ENCODE data around the gene OBP2B. TPM values are rescaled to one million over a fixed set of nuclear protein-coding genes. Genes with fewer than 3 reads are reported as not detected.
"Not testable (repeated sequence)": the region's sequence is repeated elsewhere in the genome, so short reads cannot be mapped to it uniquely, and the experiment has no call there.

OBP2B gene
- total RNA-seq, 2 experiments from 2014 or later: not detected

GRCh38 chr9:133248726-133249295 is 39.8 kb upstream of the OBP2B start:
- no peak for DNase-seq
- ChIA-PET POLR2A (no interaction called here), CTCF (no interaction called here)
- no peak overlapping the region for H3K4me3 Mint-ChIP-seq
- H3K9me3 Mint-ChIP-seq: no peaks in the 10 kb centered on the region
- peaks cover 2% of the 10 kb centered on the region for H3K4me1 Mint-ChIP-seq
- H3K36me3 Mint-ChIP-seq (ENCODE audit: low read depth): no peaks in the 10 kb centered on the region
- H3K27me3 Mint-ChIP-seq: peaks cover 22% of the 10 kb centered on the region
- H3K27ac Mint-ChIP-seq: no peak overlapping the region

GRCh38 chr9:133247632-133248031 is 38.6 kb upstream of the OBP2B start:
- Mint-ChIP-seq H3K27me3 (peaks cover 12% of the 10 kb centered on the region), H3K27ac (no peak overlapping the region), H3K36me3 (ENCODE audit: low read depth) (no peaks in the 10 kb centered on the region), H3K4me1 (no peaks in the 10 kb centered on the region), H3K9me3 (no peaks in the 10 kb centered on the region), H3K4me3 (no peak overlapping the region)
- no peak for DNase-seq
- POLR2A ChIA-PET: no interaction called here
- CTCF ChIA-PET: no interaction called here

GRCh38 chr9:133246991-133247390 is 37.9 kb upstream of the OBP2B start:
- Mint-ChIP-seq H3K4me1 (no peaks in the 10 kb centered on the region), H3K4me3 (no peak overlapping the region), H3K9me3 (no peaks in the 10 kb centered on the region), H3K27me3 (peaks cover 12% of the 10 kb centered on the region), H3K36me3 (ENCODE audit: low read depth) (no peaks in the 10 kb centered on the region), H3K27ac (no peak overlapping the region)
- ChIA-PET POLR2A (no interaction called here), CTCF (no interaction called here)
- no peak for DNase-seq

DNA sequence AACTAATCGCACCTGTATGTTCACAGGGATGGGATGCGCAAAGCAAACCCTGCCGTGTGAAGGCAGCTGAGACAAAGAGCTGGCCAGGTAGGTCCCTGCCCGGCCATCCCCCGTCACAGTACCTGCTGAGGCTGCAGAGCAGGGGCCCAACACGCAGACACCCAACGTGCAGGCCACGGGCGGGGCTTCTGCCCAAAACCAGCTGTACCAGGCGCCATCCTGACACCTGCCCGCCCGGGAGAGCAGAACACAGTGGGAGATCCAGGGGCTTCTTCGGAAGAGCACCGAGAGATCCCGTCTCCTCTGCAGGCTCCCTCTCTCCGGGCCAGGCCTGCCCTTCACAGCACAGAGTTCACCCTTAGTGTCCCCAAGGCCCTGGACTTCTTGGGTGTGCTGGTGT is 37.5 kb upstream of the OBP2B start:
- H3K9me3 Mint-ChIP-seq: no peaks in the 10 kb centered on the region
- H3K4me1 Mint-ChIP-seq: no peaks in the 10 kb centered on the region
- ChIA-PET POLR2A (no interaction called here), CTCF (no interaction called here)
- DNase-seq: no peak
- H3K4me3 Mint-ChIP-seq: no peak overlapping the region
- no peaks in the 10 kb centered on the region for H3K36me3 Mint-ChIP-seq (ENCODE audit: low read depth)
- no peak overlapping the region for H3K27ac Mint-ChIP-seq
- H3K27me3 Mint-ChIP-seq: peaks cover 12% of the 10 kb centered on the region

DNA sequence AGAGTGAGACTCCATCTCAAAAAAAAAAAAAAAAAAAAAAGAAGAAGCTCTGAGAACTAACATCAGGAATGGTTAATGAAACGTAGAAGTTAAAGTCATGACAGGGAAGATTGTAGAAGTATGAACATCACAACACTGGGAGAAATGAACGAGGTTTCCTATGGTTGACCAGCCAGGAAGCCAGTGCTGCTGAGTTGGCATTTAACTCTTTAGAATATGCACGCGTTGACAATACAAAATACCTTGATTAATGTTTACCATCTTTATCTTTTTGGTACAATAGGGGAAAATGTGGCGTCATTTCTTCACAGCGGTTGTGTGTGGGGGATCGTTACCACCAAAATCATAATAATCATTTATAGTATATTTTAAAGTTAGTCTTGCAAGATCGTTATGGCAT is 33.9 kb upstream of the OBP2B start:
- Mint-ChIP-seq H3K36me3 (ENCODE audit: low read depth) (no peaks in the 10 kb centered on the region), H3K27ac (no peak overlapping the region), H3K9me3 (no peaks in the 10 kb centered on the region), H3K27me3 (peaks cover 4% of the 10 kb centered on the region), H3K4me1 (peaks cover 4% of the 10 kb centered on the region), H3K4me3 (no peak overlapping the region)
- ChIA-PET CTCF (no interaction called here), POLR2A (no interaction called here)
- no peak for DNase-seq

DNA sequence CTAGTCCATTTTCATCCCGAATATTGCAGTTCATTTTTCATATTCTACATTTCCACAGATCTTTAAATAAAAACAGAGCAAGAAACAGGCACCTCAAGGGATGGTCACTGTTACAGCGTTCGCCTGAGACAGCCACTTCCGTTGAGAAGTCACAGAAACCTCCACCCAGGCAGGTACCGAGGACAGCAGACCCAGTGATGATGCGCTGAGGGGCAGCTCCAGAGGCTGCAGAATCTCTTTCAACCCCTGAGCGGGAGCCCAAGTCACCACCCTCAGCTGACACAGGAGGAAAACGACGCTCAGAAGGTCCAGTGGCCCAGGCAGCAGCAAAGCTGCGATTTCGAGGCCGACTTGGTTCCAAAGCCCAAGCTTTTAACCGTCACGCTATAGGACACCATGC is 33.2 kb upstream of the OBP2B start:
- ChIA-PET CTCF (no interaction called here), POLR2A (no interaction called here)
- peaks cover 5% of the 10 kb centered on the region for H3K4me1 Mint-ChIP-seq
- peaks cover 10% of the 10 kb centered on the region for H3K27me3 Mint-ChIP-seq
- H3K36me3 Mint-ChIP-seq (ENCODE audit: low read depth): no peaks in the 10 kb centered on the region
- no peaks in the 10 kb centered on the region for H3K9me3 Mint-ChIP-seq
- no peak overlapping the region for H3K27ac Mint-ChIP-seq
- H3K4me3 Mint-ChIP-seq: no peak overlapping the region
- DNase-seq: no peak

DNA sequence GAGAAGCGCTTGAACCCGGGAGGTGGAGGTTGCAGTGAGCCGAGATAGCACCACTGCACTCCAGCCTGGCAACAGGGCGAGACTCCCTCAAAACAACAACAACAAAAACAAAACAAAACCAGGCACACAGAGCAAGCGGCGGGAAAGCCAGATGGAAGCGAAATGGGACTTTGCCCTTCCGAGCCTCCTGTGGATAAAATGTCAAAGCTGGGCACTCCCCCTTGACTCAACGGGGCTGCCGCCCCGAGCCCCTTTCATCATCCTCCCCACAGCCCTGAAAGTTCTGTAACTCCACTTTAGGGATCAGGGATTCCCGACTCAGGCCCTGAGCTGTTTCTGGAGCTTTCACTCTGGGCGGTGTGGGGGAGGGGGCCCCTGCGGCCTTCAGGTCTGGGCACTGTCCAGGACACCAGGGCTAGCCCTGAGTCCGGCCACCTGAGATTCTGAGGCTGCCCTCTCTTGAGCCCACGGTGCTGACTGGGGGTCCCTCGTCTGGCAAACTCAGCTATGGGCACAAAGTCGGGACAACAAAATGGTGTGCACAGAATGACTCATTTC is 30.6 kb upstream of the OBP2B start:
- Mint-ChIP-seq H3K27me3 (peaks cover 10% of the 10 kb centered on the region), H3K4me1 (peaks cover 5% of the 10 kb centered on the region), H3K9me3 (no peaks in the 10 kb centered on the region), H3K4me3 (no peak overlapping the region), H3K27ac (no peak overlapping the region), H3K36me3 (ENCODE audit: low read depth) (no peaks in the 10 kb centered on the region)
- ChIA-PET POLR2A (no interaction called here), CTCF (interaction anchor here (0.7 to 3.6 kb wide), 5 partner anchors 53 to 407 kb away, joined by 3 to 12 read pairs (median 4); partner anchors contain the start of gene SURF1)
- no peak for DNase-seq

- ChIA-PET POLR2A (no interaction called here), CTCF (interaction anchor here (0.7 to 3.6 kb wide), 5 partner anchors 52 to 406 kb away, joined by 3 to 12 read pairs (median 4); partner anchors contain the start of gene SURF1)
- Mint-ChIP-seq H3K36me3 (ENCODE audit: low read depth) (no peaks in the 10 kb centered on the region), H3K27ac (no peak overlapping the region), H3K4me3 (no peak overlapping the region), H3K9me3 (no peaks in the 10 kb centered on the region), H3K27me3 (peaks cover 10% of the 10 kb centered on the region), H3K4me1 (peaks cover 5% of the 10 kb centered on the region)
- DNase-seq: peak; percentile 70
Observed at GRCh38 chr9:133238851-133239532, 29.9 kb upstream of the OBP2B start.

DNA sequence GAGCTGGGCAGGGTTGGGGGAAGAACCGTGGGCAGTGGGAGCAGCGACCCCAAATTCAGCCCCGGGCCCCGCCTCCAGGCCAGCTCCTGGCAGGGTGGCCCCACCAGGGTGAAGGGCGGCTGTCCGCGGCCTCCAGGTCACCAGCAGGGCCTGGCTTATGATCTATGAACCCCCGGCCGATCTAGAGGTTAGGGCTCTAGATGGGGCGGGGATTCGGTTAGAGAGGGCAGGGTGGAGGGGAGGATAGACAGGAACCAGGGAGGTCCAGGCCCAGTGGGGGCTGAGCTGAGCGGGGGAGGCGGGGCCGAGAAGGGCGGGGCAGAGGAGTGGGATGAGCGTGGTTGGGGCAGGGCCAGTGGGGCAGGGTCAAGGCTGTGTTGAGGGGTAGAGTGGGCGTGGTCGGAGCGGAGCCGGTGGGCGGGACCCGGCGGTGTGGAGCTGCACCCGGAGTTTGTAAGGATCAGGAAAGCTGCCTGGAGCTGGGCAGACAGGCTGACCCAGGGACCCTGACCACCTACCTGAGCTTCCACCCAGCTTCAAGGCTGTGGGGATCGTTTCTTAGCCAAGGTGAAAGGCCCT is 29.3 kb upstream of the OBP2B start:
- Mint-ChIP-seq H3K9me3 (no peaks in the 10 kb centered on the region), H3K27me3 (peaks cover 10% of the 10 kb centered on the region), H3K4me3 (no peak overlapping the region), H3K36me3 (ENCODE audit: low read depth) (no peaks in the 10 kb centered on the region), H3K27ac (no peak overlapping the region), H3K4me1 (peaks cover 5% of the 10 kb centered on the region)
- ChIA-PET CTCF (interaction anchor here (1.1 to 3.6 kb wide), 3 partner anchors 52 to 139 kb away, joined by 3 to 12 read pairs (median 5); partner anchors contain the start of gene SURF1), POLR2A (no interaction called here)
- peak; percentile 24 for DNase-seq

DNA sequence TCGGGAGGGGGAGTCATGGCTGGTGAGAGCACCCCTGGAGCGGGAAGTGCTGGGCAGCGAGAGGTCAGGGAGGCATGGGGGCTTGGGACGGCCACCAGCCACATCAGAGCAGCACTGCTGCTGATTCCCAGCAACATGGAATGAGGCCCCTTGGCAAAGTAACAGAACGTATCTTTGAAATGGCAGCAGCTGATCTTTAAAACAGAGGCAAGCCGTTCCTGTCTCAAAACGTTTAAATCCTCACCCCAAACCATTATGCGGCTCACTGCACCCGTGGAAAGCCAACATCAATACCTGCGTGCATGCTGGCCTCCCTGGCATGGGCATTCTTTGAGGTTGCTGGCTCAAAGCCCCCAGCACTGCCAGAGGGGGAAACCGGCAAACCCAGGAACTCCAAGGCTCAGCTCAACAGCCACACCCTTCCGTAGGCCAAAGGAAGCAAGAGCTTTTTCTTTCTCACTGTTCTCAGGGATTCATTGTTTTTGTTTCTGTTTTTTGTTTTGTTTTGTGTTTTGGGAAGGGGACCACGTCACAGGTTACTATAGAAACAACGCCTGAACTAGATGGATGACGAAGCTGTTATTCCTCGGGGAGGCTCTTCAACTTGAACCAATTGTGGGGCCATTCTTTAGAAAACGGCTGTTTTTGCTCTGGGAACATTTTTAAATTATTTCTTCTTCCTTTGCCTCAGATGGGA is 28.1 kb upstream of the OBP2B start:
- Mint-ChIP-seq H3K36me3 (ENCODE audit: low read depth) (no peaks in the 10 kb centered on the region), H3K4me1 (peaks cover 5% of the 10 kb centered on the region), H3K27ac (no peak overlapping the region), H3K9me3 (no peaks in the 10 kb centered on the region), H3K27me3 (peaks cover 10% of the 10 kb centered on the region), H3K4me3 (no peak overlapping the region)
- ChIA-PET POLR2A (no interaction called here), CTCF (no interaction called here)
- DNase-seq: no peak

DNA sequence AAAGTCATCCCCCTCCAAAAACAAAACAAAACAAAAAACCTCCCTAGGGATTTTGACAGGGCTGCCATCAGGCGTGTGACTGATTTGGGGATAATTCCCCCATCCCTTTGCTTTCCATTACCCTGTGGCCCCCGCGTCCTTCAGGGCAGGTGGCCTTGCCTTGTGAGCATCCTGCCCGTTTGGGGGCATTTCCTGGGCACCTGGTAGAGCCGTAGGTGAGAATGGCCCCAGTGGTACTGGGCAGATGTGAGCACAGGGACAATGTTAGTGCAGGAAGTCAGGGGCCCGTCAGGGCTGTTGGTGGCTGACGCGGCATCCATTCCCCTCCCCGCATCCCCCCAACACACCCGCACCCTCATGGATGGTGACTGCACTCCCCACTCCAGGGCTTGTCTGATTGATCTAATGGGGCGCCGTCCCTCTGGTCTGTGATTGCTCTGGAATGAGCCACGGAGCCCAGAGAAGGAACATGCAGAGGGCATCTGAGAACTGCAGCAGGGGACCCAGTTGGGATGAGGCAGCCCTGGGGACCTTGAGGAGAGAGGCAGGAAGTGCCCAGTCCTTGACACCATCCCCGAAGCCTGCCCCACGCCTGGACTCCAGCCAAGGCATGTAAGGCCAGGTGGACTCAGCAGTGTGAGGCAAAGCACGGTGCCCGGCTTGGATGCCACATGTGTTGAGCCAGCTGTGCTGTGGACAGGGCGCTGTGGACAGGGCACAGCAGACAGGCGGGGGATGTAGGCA is 27.4 kb upstream of the OBP2B start:
- H3K9me3 Mint-ChIP-seq; H3K27ac Mint-ChIP-seq; H3K4me1 Mint-ChIP-seq; POLR2A ChIA-PET; H3K36me3 Mint-ChIP-seq (ENCODE audit: low read depth); H3K4me3 Mint-ChIP-seq; CTCF ChIA-PET; H3K27me3 Mint-ChIP-seq; DNase-seq: not testable (repeated sequence)

- DNase-seq: no peak
- H3K36me3 Mint-ChIP-seq (ENCODE audit: low read depth): no peaks in the 10 kb centered on the region
- H3K4me1 Mint-ChIP-seq: peaks cover 5% of the 10 kb centered on the region
- no peak overlapping the region for H3K27ac Mint-ChIP-seq
- ChIA-PET CTCF (no interaction called here), POLR2A (no interaction called here)
- peaks cover 10% of the 10 kb centered on the region for H3K27me3 Mint-ChIP-seq
- H3K9me3 Mint-ChIP-seq: no peaks in the 10 kb centered on the region
- no peak overlapping the region for H3K4me3 Mint-ChIP-seq
Observed at GRCh38 chr9:133235549-133236222, 26.6 kb upstream of the OBP2B start.
